ENCODE measurements around the gene C16orf95.

DNA sequence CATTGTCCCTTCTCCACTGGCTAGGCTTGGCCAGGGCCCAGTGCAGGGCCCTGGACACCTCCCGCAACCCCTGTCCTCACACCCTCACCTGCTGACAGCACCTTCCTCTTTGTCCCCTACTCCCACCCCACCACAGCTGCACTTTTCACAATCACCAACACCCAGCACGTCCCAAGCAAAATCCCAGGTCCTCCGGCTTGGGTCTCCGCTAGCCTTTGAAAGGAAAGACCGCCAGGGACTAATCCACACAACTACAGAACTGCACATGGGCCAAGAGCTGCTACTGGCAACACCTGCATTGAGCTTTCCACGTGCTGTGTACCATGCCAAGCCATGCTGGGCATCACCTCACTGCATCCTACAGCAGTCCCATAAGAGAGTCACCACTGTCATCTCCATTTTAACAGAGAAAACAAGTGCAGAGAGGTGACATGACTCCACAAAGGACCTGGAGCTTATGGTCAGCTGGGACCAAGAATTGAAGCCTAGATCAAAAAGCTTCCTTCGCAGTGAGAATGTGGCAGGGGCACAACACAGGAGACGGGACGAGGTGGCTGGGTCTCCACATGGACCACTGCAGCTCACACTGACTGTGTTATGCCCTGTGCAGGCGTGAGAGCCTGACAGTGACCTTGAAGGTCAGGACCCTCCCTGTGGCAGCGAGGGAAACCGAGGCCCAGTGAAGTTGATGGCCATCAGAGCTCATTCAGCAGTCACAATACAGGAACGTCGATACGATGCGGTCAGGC lies 43.8 kb upstream of the C16orf95 start:
- TF ChIP-seq, protein P1, sequence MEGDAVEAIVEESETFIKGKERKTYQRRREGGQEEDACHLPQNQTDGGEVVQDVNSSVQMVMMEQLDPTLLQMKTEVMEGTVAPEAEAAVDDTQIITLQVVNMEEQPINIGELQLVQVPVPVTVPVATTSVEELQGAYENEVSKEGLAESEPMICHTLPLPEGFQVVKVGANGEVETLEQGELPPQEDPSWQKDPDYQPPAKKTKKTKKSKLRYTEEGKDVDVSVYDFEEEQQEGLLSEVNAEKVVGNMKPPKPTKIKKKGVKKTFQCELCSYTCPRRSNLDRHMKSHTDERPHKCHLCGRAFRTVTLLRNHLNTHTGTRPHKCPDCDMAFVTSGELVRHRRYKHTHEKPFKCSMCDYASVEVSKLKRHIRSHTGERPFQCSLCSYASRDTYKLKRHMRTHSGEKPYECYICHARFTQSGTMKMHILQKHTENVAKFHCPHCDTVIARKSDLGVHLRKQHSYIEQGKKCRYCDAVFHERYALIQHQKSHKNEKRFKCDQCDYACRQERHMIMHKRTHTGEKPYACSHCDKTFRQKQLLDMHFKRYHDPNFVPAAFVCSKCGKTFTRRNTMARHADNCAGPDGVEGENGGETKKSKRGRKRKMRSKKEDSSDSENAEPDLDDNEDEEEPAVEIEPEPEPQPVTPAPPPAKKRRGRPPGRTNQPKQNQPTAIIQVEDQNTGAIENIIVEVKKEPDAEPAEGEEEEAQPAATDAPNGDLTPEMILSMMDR (IDR thresholded peaks at IDR 0.05) = no peak
- no peak for TF ChIP-seq ZFX (IDR thresholded peaks at IDR 0.05; ENCODE audit: borderline replicate concordance)
